Measurements from ENCODE around the gene ZHX3.

DNA sequence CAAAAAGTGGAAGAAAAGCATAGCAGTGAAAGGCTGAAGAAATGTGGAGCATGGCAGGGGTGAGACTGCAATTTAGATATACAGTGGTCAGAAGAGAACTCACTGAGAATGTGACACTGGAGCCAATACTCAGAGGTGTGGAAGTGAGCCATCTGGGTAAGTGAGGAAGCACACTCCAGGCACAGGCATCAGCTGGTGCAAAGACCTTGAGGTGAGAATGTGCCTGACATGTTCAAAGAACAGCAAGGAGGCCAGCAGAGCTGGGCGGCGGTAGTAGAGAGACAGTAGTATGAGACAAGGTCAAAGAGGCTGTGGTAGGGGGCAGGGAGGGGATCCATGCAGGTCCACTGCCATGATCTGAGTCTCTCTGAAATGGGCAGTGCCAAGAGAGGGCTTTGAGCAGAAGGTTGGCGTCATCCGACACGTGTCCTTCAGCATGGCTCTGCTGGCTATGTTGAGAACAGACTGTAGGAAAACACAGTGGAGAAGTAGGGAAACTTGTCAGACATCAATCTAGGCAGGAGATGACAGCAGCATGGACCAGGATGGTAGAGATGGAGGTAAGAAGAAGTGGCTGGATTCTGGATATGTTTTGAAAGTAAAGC, 95.8 kb downstream of the ZHX3 start:
- TF ChIP-seq, protein P1, sequence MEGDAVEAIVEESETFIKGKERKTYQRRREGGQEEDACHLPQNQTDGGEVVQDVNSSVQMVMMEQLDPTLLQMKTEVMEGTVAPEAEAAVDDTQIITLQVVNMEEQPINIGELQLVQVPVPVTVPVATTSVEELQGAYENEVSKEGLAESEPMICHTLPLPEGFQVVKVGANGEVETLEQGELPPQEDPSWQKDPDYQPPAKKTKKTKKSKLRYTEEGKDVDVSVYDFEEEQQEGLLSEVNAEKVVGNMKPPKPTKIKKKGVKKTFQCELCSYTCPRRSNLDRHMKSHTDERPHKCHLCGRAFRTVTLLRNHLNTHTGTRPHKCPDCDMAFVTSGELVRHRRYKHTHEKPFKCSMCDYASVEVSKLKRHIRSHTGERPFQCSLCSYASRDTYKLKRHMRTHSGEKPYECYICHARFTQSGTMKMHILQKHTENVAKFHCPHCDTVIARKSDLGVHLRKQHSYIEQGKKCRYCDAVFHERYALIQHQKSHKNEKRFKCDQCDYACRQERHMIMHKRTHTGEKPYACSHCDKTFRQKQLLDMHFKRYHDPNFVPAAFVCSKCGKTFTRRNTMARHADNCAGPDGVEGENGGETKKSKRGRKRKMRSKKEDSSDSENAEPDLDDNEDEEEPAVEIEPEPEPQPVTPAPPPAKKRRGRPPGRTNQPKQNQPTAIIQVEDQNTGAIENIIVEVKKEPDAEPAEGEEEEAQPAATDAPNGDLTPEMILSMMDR (conservative IDR thresholded peaks at IDR 0.05; ENCODE audit: low read depth, low read length): no peak
- TF ChIP-seq MAZ (IDR thresholded peaks at IDR 0.05; ENCODE audit: borderline replicate concordance, low read depth, low read length): no peak
- no peak for TF ChIP-seq RAD21 (IDR thresholded peaks at IDR 0.05; ENCODE audit: low read length)
- TF ChIP-seq POLR2A (IDR thresholded peaks at IDR 0.05; ENCODE audit: low read depth, low read length): no peak
- TF ChIP-seq RFX5 (IDR thresholded peaks at IDR 0.05; ENCODE audit: low read depth, low read length): no peak
- TF ChIP-seq CEBPB (IDR thresholded peaks at IDR 0.05; ENCODE audit: low read depth, low read length): no peak
- no peak for TF ChIP-seq NFE2L2 (IDR thresholded peaks at IDR 0.05; ENCODE audit: low read depth, low read length)
- TF ChIP-seq, protein P2, sequence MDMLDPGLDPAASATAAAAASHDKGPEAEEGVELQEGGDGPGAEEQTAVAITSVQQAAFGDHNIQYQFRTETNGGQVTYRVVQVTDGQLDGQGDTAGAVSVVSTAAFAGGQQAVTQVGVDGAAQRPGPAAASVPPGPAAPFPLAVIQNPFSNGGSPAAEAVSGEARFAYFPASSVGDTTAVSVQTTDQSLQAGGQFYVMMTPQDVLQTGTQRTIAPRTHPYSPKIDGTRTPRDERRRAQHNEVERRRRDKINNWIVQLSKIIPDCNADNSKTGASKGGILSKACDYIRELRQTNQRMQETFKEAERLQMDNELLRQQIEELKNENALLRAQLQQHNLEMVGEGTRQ (IDR thresholded peaks at IDR 0.05; ENCODE audit: low read depth, low read length): no peak
- no peak for TF ChIP-seq SMC3 (IDR thresholded peaks at IDR 0.05; ENCODE audit: low read depth, low read length)
- no peak for TF ChIP-seq CHD1 (IDR thresholded peaks at IDR 0.05; ENCODE audit: low read depth, low read length)
